LNCaP clone FGC (cell line): Measurements from ENCODE around the gene CCDC78.

ENCODE experiments used
- DNase-seq: peaks from one replicate; pipeline ENCODE4 v3.0.0-alpha.2; 2011; ENCODE audit warnings: low read depth
- H3K4me3 ChIP-seq: 2 replicates; pipeline ENCODE4 v1.5.1; 2011; ENCODE audit warnings: mild to moderate bottlenecking, low read depth, low read length, control low read depth
- TF ChIP-seq, protein P1 (sequence below): IDR thresholded peaks from 2 replicates; pipeline ENCODE4 v1.5.1; 2012; ENCODE audit warnings: mild to moderate bottlenecking; ENCODE audit not compliant: control insufficient read depth, insufficient read depth; ENCODE audit errors: extremely low read depth

CCDC78 gene

DNA sequence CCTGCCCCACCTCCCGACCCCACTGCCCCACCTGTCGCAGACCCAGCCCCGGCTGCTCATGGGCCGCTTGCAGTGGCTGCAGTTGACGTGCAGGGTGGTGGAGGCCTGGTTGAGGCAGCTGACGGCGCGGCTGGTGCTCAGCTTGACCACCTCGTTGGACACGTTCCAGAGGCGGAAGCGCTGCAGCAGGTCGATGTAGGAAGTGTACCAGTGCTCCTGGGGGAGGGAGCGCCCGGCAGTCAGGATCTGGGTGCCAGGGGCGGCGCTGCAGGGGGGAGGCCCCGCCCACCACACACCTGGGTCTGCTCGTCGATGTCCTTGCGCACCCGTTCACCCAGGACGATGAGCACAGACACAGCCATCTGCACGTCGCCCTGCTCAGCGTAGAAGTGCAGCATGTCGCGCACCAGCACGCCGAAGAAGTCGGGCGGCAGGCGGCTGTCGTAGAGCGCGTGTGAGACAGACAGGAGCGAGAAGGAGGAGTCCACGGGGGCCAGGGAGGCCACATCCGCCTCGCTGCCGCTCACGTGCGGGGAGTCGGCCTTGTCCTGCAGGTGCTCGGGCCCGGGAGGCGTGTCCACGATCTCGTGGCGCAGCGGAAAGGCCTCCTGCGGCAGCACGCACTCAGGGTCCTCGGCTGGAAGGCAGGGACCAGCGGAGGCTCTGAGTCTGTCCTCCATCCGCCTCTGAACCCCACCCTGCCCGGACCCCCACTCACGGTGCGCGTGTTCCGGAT lies 41.1 kb downstream of the CCDC78 start:
- H3K4me3 ChIP-seq, result peak overlapping the region; percentile 72
- TF ChIP-seq, protein P1, sequence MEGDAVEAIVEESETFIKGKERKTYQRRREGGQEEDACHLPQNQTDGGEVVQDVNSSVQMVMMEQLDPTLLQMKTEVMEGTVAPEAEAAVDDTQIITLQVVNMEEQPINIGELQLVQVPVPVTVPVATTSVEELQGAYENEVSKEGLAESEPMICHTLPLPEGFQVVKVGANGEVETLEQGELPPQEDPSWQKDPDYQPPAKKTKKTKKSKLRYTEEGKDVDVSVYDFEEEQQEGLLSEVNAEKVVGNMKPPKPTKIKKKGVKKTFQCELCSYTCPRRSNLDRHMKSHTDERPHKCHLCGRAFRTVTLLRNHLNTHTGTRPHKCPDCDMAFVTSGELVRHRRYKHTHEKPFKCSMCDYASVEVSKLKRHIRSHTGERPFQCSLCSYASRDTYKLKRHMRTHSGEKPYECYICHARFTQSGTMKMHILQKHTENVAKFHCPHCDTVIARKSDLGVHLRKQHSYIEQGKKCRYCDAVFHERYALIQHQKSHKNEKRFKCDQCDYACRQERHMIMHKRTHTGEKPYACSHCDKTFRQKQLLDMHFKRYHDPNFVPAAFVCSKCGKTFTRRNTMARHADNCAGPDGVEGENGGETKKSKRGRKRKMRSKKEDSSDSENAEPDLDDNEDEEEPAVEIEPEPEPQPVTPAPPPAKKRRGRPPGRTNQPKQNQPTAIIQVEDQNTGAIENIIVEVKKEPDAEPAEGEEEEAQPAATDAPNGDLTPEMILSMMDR, result no peak
- DNase-seq, result no peak

DNA sequence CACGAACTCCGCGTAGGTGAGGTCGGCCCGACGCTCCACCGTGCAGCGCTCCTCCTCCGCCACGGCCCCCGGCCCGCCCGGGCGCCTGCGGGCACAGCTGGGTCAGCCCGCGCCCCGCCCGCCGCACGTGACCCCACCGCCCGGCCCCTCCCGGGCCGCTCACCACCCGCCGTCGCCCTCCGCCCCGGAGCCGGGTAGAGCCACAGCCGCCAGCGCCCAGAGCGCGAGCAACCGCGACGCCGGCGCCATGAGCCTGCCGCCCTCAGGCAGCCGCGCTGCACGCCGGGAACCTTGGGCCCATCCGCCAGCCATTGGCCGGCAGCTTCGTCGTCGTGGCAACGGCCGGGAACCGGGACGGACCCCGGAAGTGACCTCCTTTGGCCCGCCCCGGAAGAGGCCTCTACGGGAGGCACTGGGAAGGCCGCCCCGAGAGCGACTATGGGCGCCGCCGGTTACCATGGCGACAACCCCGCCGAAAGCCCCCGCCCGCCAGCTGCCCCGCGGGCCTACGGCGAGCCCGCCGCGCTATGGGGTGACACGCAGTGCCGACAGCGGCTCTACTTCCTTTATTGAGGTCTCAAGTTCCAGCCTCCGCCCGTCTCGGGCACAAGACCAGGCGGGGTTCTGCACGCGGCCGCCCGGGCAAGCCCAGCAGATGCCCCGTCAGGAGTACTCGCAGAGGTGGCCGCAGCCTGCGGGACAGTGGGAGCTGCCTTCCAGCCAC lies 42.0 kb downstream of the CCDC78 start, which contains the start of gene JMJD8:
Gene JMJD8 (minus strand): TSS at position 264 of the 724 bp plus-strand sequence. CDS start 15 bp downstream, at position 249.
- TF ChIP-seq, protein P1, result no peak
- DNase-seq, result peak; percentile 83
- peak within 1 kb of the TSS; percentile 72 for H3K4me3 ChIP-seq

DNA sequence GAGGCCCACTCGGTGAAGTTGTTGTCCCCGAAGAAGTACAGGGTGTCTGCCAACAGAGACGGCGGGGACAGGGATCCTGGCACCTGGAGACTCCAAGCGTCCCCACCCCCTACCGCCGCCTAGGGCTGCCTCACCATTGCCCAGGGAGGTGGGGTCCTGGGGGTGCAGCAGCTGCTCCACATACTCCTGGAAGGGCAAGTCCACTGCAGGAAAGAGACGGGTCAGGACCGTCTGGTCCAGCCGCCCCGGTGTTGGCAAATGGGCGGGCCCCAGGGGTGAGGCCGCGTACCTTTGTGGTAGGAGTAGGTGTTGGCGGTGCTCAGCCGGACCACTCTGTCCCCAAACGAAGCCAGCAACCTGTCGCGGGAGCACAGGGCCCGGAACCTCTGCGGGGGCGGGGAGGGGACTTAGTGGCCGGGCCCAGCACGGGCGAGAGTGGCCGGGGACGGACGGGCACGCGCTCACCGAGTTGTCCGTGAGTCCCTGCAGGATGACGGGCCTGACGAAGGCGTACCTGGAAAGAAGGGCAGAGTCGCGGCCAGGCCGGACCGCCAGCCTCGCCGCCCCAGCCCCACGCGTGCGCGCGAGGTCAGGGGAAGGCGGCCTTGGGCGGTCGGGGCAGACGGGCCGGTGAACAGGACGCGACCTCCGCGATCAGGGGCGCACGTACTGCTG lies 42.7 kb downstream of the CCDC78 start:
- peak overlapping the region; percentile 72 for H3K4me3 ChIP-seq
- TF ChIP-seq, protein P1, result no peak
- no peak for DNase-seq

DNA sequence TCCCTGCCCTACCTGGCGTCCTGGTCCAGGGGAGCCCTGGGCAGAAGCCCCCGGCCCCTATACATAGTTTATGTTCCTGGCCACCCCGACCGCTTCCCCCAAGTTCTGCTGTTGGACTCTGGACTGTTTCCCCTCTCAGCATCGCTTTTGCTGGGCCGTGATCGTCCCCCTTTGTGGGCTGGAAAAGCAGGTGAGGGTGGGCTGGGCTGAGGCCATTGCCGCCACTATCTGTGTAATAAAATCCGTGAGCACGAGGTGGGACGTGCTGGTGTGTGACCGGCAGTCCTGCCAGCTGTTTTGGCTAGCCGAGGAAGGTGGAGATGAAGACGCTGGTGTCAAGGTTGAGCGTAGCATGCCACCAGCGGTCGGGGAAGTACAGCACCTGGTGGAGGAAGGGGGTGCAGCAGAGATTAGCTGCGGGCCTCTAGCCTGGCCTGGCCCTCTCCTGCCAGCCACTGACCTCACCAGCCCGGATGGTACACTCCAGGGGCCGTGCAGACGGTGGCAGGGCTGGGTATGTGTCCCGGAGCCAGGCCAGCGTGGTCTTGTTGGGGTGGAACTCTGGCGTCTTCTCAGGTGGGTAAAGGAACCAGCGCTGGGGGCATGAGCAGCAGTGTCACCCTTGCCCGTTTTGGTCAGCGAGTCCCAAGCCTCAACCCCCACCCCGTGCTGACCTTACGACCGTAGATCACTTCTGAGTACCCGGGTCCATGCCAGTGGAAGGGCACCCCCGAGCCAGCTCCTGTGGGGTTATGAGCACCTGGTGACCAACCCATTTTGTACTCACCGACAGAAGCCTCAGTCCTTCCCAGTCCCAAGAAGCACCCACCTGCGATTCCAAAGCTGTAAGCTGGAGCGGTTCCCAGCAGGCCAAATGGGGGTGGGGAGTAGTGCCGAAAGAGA lies 43.5 kb downstream of the CCDC78 start:
- DNase-seq, result no peak
- TF ChIP-seq, protein P1, result no peak
- H3K4me3 ChIP-seq, result peak overlapping the region; percentile 72

DNA sequence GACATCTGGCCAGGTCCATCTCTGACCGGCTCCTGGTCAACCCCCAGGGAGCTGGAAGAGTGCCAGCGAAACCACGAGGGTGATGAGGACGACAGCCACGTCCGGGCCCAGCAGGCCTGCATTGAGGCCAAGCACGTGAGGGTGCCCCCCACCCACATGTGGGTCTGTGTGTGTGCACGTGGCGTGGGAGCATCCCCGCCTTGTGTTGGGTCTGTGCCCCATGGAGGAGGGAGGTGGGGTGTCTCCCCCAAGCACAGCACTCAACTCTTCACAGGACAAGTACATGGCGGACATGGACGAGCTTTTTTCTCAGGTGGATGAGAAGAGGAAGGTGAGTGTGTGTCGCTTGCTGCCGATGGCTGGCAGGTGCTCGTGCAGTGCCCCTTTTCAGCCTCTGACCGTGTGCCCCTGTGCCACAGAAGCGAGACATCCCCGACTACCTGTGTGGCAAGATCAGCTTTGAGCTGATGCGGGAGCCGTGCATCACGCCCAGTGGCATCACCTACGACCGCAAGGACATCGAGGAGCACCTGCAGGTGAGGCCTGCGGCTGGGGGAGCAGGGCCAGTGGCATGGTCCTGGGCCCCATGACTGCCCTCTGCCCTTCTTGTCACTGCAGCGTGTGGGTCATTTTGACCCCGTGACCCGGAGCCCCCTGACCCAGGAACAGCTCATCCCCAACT lies 44.4 kb downstream of the CCDC78 start:
- H3K4me3 ChIP-seq, result peak overlapping the region; percentile 72
- no peak for DNase-seq

More for the DNA sequence above, 44.4 kb downstream of the CCDC78 start:
- TF ChIP-seq, protein P1, result no peak
